Naive thymus-derived CD4-positive, alpha-beta T cell (primary cell): ENCODE measurements around the gene GEN1. TPM values are rescaled to one million over a fixed set of nuclear protein-coding genes. Genes with fewer than 3 reads are reported as not detected.

Experiments
- ATAC-seq: fragments of 150-1000 bp; cut with Tn5 transposase; 2 replicates; pipeline ENCODE4 v1.10.0; 2021; ENCODE audit warnings: mild to moderate bottlenecking, moderate library complexity
- CTCF ChIA-PET: fragments of 350-600 bp; sonication (Branson Sonifier 250); formaldehyde crosslinking; loops from one replicate; lab custom pipeline; 2021; ENCODE audit warnings: antibody characterized with exemption; lab: Charles Lee
- POLR2A ChIA-PET: fragments of 350-600 bp; sonication (Branson Sonifier 250); formaldehyde crosslinking; loops from one replicate; lab custom pipeline; 2021; ENCODE audit warnings: antibody characterized with exemption, inconsistent platforms; lab: Charles Lee
- DNase-seq, 9 donors: peaks; one replicate each; pipeline versions ENCODE4 v3.0.0 to v3.0.0-alpha.2; 2020 to 2022; ENCODE audit warnings: mixed read lengths in 1 of 9
- H3K27ac ChIP-seq: one replicate; pipeline ENCODE4 v1.7.0; 2013; ENCODE audit warnings: mild to moderate bottlenecking, low read depth, low read length, moderate library complexity
- H3K27me3 ChIP-seq, 2 donors: one replicate each; pipeline ENCODE4 v1.7.0; 2013; ENCODE audit warnings: low read length in 2 of 2, mild to moderate bottlenecking in 2 of 2, moderate library complexity in 2 of 2; ENCODE audit not compliant: control insufficient read depth in 2 of 2, insufficient read depth in 2 of 2
- H3K36me3 ChIP-seq, 3 experiments: 1 replicate in 2 of 3; 2 replicates in 1 of 3; pipeline ENCODE4 v1.7.0; 2013; ENCODE audit warnings: low read length in 3 of 3, mild to moderate bottlenecking in 3 of 3, moderate library complexity in 1 of 3; ENCODE audit not compliant: insufficient read depth in 3 of 3, control insufficient read depth in 2 of 3
- H3K4me1 ChIP-seq, 2 donors: one replicate each; pipeline ENCODE4 v1.7.0; 2013; ENCODE audit warnings: low read length in 2 of 2, mild to moderate bottlenecking in 2 of 2, moderate library complexity in 1 of 2; ENCODE audit not compliant: control insufficient read depth in 2 of 2, insufficient read depth in 2 of 2
- H3K4me3 ChIP-seq: 2 replicates; pipeline ENCODE4 v1.7.0; 2013; ENCODE audit warnings: mild to moderate bottlenecking, low read length
- H3K9me3 ChIP-seq, 3 experiments: 1 replicate in 2 of 3; 2 replicates in 1 of 3; pipeline ENCODE4 v1.7.0; 2013; ENCODE audit warnings: low read length in 3 of 3; ENCODE audit not compliant: control insufficient read depth in 2 of 3
- H3K27ac Mint-ChIP-seq, 9 donors: one replicate each; pipeline ENCODE4 v1.8.0; 2020 to 2022; ENCODE audit warnings: mixed read lengths in 9 of 9, mild to moderate bottlenecking in 8 of 9, moderate library complexity in 5 of 9, inconsistent platforms in 2 of 9
- H3K27me3 Mint-ChIP-seq, 5 donors: one replicate each; pipeline ENCODE4 v1.8.0; 2021 to 2022; ENCODE audit warnings: mixed read lengths in 5 of 5, mild to moderate bottlenecking in 1 of 5
- H3K36me3 Mint-ChIP-seq, 5 donors: one replicate each; pipeline ENCODE4 v1.8.0; 2020 to 2022; ENCODE audit warnings: mixed read lengths in 5 of 5, mild to moderate bottlenecking in 3 of 5, inconsistent platforms in 1 of 5
- H3K4me1 Mint-ChIP-seq, 7 donors: one replicate each; pipeline ENCODE4 v1.8.0; 2020 to 2022; ENCODE audit warnings: mixed read lengths in 7 of 7, mild to moderate bottlenecking in 3 of 7, inconsistent platforms in 1 of 7
- H3K4me3 Mint-ChIP-seq, 10 donors: one replicate each; pipeline ENCODE4 v1.8.0; 2020 to 2022; ENCODE audit warnings: mild to moderate bottlenecking in 10 of 10, mixed read lengths in 10 of 10, moderate library complexity in 6 of 10, inconsistent platforms in 2 of 10
- H3K9me3 Mint-ChIP-seq, 11 donors: one replicate each; pipeline ENCODE4 v1.8.0; 2020 to 2022; ENCODE audit warnings: mixed read lengths in 11 of 11, mild to moderate bottlenecking in 4 of 11, inconsistent platforms in 1 of 11, moderate library complexity in 1 of 11
- intact Hi-C, 2 donors: fragments of 100-400 bp; cut with micrococcal nuclease; formaldehyde crosslinking; loops; one replicate each; pipeline ENCODE4 v1.15.1; 2023
- polyA plus RNA-seq, 2 donors: library from polyadenylated mRNA; unstranded; fragments of 300-500 nt; fragmentation: Illumina TruSeq; gene quantifications; one replicate each; pipeline ENCODE4 v1.2.3, GENCODE V29; 2021
- total RNA-seq, 6 experiments: library from RNA in 5 of 6; stranded (reverse) in 5 of 6; gene quantifications; 1 replicate in 5 of 6; 2 replicates in 1 of 6; pipeline ENCODE4 v1.2.3 and lab custom pipeline; 2021 to 2026

Gene GEN1
- total and polyA plus RNA-seq, 7 experiments from 2014 or later = 0.44 to 25.8 (median 5.8) TPM

DNA sequence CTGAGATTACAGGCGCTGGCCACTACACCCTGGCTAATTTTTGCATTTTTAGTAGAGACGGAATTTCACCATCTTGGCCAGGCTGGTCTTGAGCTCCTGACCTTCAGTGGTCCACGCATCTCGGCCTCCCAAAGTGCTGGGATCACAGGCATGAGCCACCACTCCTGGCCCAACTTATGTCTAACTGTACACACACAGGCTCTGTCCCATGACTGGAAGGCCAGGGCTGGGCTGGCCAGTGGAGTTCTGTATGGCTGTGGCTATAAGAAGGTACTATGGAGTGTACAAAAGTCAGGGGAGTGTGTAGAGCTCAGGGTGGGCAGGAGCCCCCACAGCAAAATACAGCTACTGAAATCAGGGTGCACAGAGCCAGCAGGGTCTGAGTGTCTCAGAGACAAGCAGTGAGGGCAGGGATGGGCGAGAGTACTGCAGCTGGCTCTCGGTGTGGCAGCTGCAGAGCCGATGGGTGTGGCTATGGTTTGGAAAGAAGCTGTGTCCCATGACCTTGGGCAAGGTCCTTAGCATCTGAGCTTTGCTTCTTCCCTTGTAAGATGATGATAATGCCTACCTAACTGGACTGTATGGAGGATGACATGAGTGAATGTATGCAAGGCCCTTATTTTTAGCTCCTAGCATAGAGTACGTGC is 51.9 kb downstream of the GEN1 start:
- CTCF ChIA-PET = no interaction called here
- no peaks in the 10 kb centered on the region for H3K4me1 ChIP-seq
- Mint-ChIP-seq H3K4me1 (no peaks in the 10 kb centered on the region), H3K9me3 (no peaks in the 10 kb centered on the region), H3K36me3 (no peaks in the 10 kb centered on the region), H3K27me3 (peaks cover 6 to 36% (median 16%) of the 10 kb centered on the region in 5 donors), H3K4me3 (no peak overlapping the region), H3K27ac (no peak overlapping the region)
- DNase-seq (no peak), ATAC-seq (no peak)
- H3K27me3 ChIP-seq = no peaks in the 10 kb centered on the region
- no peaks in the 10 kb centered on the region for H3K36me3 ChIP-seq
- POLR2A ChIA-PET = no interaction called here
- no peak overlapping the region for H3K4me3 ChIP-seq
- no peaks in the 10 kb centered on the region for H3K9me3 ChIP-seq
- H3K27ac ChIP-seq = no peak overlapping the region
- intact Hi-C loops = no loop called here

DNA sequence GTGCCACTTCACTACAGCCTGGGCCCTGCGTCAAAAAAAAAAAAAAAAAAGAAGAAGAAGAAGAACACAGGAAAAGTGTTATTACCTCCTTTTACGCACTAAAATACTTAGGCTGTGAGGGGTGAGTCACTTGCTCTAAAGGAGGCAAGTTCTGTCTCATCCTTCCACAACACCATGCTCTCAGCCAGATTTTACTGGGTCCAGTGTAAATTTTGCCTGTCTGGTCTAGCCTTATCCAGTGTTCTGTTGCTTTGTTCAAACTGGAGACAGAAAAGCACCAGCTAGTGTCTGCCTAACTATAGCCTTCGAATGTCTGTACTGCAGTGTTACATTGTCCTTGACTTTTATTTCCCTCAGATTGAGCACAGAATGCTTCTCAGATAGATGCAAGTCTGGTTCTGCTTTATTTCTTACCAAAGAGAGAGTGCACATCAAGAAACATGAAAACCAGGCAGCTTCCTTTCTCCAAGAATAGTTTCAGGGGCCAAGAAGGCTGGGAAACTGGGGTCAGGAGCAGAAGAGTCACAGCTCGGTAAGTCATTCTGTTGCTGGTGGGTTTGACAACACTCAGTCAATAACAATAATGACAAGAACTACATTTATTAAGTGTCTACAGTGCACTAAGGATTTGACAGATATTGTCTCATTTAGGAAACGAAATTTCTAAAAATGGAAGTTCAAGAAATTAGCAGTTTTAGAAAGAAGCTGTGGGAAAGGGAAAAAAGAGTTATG is 59.2 kb downstream of the GEN1 start:
- CTCF ChIA-PET = no interaction called here
- H3K27ac Mint-ChIP-seq = no peak overlapping the region
- Histone ChIP-seq H3K27ac (no peak overlapping the region), H3K4me1 (no peaks in the 10 kb centered on the region), H3K9me3 (no peaks in the 10 kb centered on the region), H3K36me3 (no peaks in the 10 kb centered on the region), H3K4me3 (no peak overlapping the region), H3K27me3 (no peaks in the 10 kb centered on the region)
- ATAC-seq = peak; percentile 27
- no peak overlapping the region for H3K4me3 Mint-ChIP-seq
- intact Hi-C loops = no loop called here
- H3K27me3 Mint-ChIP-seq = peaks cover 0 to 42% (median 14%) of the 10 kb centered on the region in 5 donors
- peaks cover 0 to 11% (median 0%) of the 10 kb centered on the region in 7 donors for H3K4me1 Mint-ChIP-seq
- no peak for DNase-seq
- H3K36me3 Mint-ChIP-seq = no peaks in the 10 kb centered on the region
- H3K9me3 Mint-ChIP-seq = no peaks in the 10 kb centered on the region
- POLR2A ChIA-PET = no interaction called here

- Mint-ChIP-seq H3K27me3 (peaks cover 0 to 39% (median 14%) of the 10 kb centered on the region in 5 donors), H3K9me3 (no peaks in the 10 kb centered on the region), H3K36me3 (no peaks in the 10 kb centered on the region), H3K27ac (no peak overlapping the region), H3K4me3 (no peak overlapping the region), H3K4me1 (peaks cover 0 to 11% (median 0%) of the 10 kb centered on the region in 7 donors)
- H3K27ac ChIP-seq = no peak overlapping the region
- POLR2A ChIA-PET = no interaction called here
- CTCF ChIA-PET = no interaction called here
- DNase-seq = no peak
- H3K9me3 ChIP-seq = no peaks in the 10 kb centered on the region
- ATAC-seq = no peak
- intact Hi-C loops = no loop called here
- no peaks in the 10 kb centered on the region for H3K27me3 ChIP-seq
- H3K36me3 ChIP-seq = no peaks in the 10 kb centered on the region
- H3K4me1 ChIP-seq = no peaks in the 10 kb centered on the region
- H3K4me3 ChIP-seq = no peak overlapping the region
These were observed 60.0 kb downstream of the GEN1 start for GRCh38 chr2:17813742-17814473.

DNA sequence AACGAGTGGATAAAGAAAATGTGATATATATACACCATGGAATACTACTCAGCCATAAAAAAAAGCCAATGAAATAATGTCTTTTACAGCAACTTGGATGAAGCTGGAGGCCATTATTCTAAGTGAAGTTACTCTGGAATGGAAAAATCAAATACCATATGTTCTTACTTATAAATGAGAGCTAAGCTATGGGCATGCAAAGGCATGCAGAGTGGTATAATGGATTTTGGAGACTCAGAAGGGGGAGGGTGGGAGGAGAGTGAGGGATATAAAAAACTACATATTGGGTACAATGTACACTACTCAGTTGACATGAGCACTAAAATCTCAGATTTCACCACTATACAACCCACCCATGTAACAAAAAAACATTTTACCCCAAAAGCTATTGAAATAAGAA is 60.7 kb downstream of the GEN1 start:
- peaks cover 0 to 37% (median 14%) of the 10 kb centered on the region in 5 donors for H3K27me3 Mint-ChIP-seq
- H3K27ac ChIP-seq = no peak overlapping the region
- H3K36me3 Mint-ChIP-seq = no peaks in the 10 kb centered on the region
- H3K9me3 Mint-ChIP-seq = no peaks in the 10 kb centered on the region
- no peaks in the 10 kb centered on the region for H3K27me3 ChIP-seq
- no peaks in the 10 kb centered on the region for H3K4me1 ChIP-seq
- H3K4me3 Mint-ChIP-seq = no peak overlapping the region
- ATAC-seq (no peak), DNase-seq (no peak)
- peaks cover 0 to 11% (median 0%) of the 10 kb centered on the region in 7 donors for H3K4me1 Mint-ChIP-seq
- intact Hi-C loops = no loop called here
- H3K4me3 ChIP-seq = no peak overlapping the region
- H3K27ac Mint-ChIP-seq = no peak overlapping the region
- ChIA-PET POLR2A (no interaction called here), CTCF (no interaction called here)
- H3K9me3 ChIP-seq = no peaks in the 10 kb centered on the region
- H3K36me3 ChIP-seq = no peaks in the 10 kb centered on the region

- peaks cover 0 to 13% (median 0%) of the 10 kb centered on the region in 7 donors for H3K4me1 Mint-ChIP-seq
- no peaks in the 10 kb centered on the region for H3K4me1 ChIP-seq
- no peaks in the 10 kb centered on the region for H3K9me3 Mint-ChIP-seq
- H3K27ac ChIP-seq = no peak overlapping the region
- peaks cover 0 to 37% (median 14%) of the 10 kb centered on the region in 5 donors for H3K27me3 Mint-ChIP-seq
- ChIA-PET CTCF (no interaction called here), POLR2A (no interaction called here)
- no peak for ATAC-seq
- H3K27me3 ChIP-seq = no peaks in the 10 kb centered on the region
- H3K27ac Mint-ChIP-seq = no peak overlapping the region
- no peak overlapping the region for H3K4me3 ChIP-seq
- H3K9me3 ChIP-seq = no peaks in the 10 kb centered on the region
- H3K4me3 Mint-ChIP-seq = no peak overlapping the region
- no peaks in the 10 kb centered on the region for H3K36me3 ChIP-seq
- intact Hi-C loops = no loop called here
- DNase-seq = no peak
- H3K36me3 Mint-ChIP-seq = no peaks in the 10 kb centered on the region
These were observed 61.7 kb downstream of the GEN1 start for GRCh38 chr2:17815468-17816184.

DNA sequence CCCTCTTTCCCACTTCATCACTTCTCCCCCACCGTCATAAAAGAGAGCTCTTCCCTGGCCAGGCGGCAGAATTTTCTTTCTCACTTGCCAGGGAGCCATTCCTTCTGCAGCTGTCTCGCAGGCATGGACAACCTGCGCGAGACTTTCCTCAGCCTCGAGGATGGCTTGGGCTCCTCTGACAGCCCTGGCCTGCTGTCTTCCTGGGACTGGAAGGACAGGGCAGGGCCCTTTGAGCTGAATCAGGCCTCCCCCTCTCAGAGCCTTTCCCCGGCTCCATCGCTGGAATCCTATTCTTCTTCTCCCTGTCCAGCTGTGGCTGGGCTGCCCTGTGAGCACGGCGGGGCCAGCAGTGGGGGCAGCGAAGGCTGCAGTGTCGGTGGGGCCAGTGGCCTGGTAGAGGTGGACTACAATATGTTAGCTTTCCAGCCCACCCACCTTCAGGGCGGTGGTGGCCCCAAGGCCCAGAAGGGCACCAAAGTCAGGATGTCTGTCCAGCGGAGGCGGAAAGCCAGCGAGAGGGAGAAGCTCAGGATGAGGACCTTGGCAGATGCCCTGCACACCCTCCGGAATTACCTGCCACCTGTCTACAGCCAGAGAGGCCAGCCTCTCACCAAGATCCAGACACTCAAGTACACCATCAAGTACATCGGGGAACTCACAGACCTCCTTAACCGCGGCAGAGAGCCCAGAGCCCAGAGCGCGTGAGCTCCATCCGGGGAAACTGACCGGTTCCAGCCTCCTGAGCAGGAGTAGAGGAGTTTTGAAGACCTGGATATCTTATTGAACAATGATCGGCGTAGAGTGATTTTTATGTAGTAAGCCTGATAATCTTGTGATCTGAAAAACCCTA is 62.7 kb downstream of the GEN1 start, which contains the start of gene MSGN1:
Gene MSGN1, plus strand, starts transcription at position 65 of the 850 bp plus-strand sequence. Its CDS starts 59 bp downstream, at position 124.
- H3K27ac ChIP-seq = no peak within 1 kb of the TSS

More for the DNA sequence above, 62.7 kb downstream of the GEN1 start, which contains the start of gene MSGN1:
- Histone ChIP-seq H3K4me3 (no peak within 1 kb of the TSS), H3K36me3 (no peaks in the 10 kb centered on the region), H3K9me3 (no peaks in the 10 kb centered on the region), H3K27me3 (no peaks in the 10 kb centered on the region), H3K4me1 (no peaks in the 10 kb centered on the region)
- ATAC-seq (no peak), DNase-seq (no peak)
- Mint-ChIP-seq H3K27me3 (peaks cover 0 to 37% (median 14%) of the 10 kb centered on the region in 5 donors), H3K4me1 (peaks cover 0 to 21% (median 0%) of the 10 kb centered on the region in 7 donors), H3K27ac (no peak within 1 kb of the TSS), H3K4me3 (no peak within 1 kb of the TSS), H3K9me3 (no peaks in the 10 kb centered on the region), H3K36me3 (no peaks in the 10 kb centered on the region)
- intact Hi-C loops = no loop called here
- CTCF ChIA-PET = no interaction called here
- POLR2A ChIA-PET = no interaction called here
